BE2C (cell line): ENCODE results near the gene GDI1.
A peak's percentile ranks its signal among the peaks of the same experiment; 100 is the strongest.

Experiments used
- DNase-seq: peaks from one replicate; pipeline ENCODE4 v3.0.0-alpha.2; 2020
- H3K27me3 ChIP-seq: fragments of 250-450 bp; sonication (Bioruptor Pico); 2 replicates; pipeline ENCODE4 v1.5.1; 2020; ENCODE audit warnings: mild to moderate bottlenecking
- H3K36me3 ChIP-seq: fragments of 250-450 bp; sonication (Bioruptor Pico); 2 replicates; pipeline ENCODE4 v1.5.1; 2020; ENCODE audit warnings: mild to moderate bottlenecking
- H3K4me1 ChIP-seq: fragments of 250-450 bp; sonication (Bioruptor Pico); 2 replicates; pipeline ENCODE4 v1.5.1; 2020
- H3K4me3 ChIP-seq: 2 replicates; pipeline ENCODE4 v1.5.1; 2011; ENCODE audit warnings: low read depth, low read length
- H3K9me3 ChIP-seq: fragments of 250-450 bp; sonication (Bioruptor Pico); 2 replicates; pipeline ENCODE4 v1.5.1; 2020
- TF ChIP-seq, protein P1 (sequence below): IDR thresholded peaks from 2 replicates; pipeline ENCODE4 v1.5.1; 2012; ENCODE audit warnings: mild to moderate bottlenecking, low read depth, low read length

GDI1 gene

GRCh38 chrX:154436374-154436982 is 476 bp upstream of the GDI1 start:
- Histone ChIP-seq H3K9me3 (no peaks in the 10 kb centered on the region), H3K4me3 (peak overlapping the region; percentile 64), H3K27me3 (no peaks in the 10 kb centered on the region), H3K36me3 (peaks cover 37% of the 10 kb centered on the region), H3K4me1 (no peaks in the 10 kb centered on the region)
- DNase-seq, result peak; percentile 58
- TF ChIP-seq, protein P1, sequence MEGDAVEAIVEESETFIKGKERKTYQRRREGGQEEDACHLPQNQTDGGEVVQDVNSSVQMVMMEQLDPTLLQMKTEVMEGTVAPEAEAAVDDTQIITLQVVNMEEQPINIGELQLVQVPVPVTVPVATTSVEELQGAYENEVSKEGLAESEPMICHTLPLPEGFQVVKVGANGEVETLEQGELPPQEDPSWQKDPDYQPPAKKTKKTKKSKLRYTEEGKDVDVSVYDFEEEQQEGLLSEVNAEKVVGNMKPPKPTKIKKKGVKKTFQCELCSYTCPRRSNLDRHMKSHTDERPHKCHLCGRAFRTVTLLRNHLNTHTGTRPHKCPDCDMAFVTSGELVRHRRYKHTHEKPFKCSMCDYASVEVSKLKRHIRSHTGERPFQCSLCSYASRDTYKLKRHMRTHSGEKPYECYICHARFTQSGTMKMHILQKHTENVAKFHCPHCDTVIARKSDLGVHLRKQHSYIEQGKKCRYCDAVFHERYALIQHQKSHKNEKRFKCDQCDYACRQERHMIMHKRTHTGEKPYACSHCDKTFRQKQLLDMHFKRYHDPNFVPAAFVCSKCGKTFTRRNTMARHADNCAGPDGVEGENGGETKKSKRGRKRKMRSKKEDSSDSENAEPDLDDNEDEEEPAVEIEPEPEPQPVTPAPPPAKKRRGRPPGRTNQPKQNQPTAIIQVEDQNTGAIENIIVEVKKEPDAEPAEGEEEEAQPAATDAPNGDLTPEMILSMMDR, result no peak

DNA sequence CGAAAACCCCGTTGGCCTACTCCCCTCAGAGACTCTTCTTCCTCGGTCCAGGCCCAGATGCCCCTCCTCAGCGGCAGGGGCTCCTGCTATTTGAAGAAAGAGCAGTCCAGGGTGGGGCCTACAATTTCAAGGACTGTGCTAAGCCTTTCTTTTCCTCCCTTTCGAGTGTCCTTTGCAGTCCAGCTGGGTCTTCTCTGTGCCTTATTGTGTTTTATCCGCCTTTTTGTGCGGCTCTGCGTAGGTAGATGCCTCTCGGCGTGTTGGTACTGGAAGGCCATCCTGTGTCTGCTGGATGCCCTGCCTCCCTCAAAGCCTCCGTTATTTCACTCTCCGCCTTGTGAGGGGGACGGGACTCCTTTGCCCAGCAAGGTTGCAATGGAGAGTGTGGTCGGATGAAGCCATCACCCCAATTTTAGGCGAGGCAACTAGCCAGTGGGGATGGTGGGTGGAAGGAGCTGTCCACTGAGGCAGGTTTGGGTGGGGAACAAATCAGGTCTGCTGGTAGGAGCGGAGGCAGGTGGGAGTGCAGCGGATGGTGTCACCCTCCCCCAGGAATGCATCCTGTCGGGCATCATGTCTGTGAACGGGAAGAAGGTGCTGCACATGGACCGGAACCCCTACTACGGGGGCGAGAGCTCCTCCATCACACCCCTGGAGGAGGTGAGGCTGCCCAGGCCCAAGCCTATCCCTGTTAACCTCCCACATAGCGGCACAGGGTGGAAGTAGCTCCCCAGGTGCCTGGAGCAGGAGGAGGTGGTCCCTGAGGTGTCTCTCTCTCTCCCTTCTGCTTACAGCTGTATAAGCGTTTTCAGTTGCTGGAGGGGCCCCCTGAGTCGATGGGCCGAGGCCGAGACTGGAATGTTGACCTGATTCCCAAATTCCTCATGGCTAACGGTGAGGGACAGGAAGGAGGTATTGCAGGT is 1.3 kb downstream of the GDI1 start:
- H3K4me1 ChIP-seq, result no peaks in the 10 kb centered on the region; the same call in 1 of the 2 replicates

DNA sequence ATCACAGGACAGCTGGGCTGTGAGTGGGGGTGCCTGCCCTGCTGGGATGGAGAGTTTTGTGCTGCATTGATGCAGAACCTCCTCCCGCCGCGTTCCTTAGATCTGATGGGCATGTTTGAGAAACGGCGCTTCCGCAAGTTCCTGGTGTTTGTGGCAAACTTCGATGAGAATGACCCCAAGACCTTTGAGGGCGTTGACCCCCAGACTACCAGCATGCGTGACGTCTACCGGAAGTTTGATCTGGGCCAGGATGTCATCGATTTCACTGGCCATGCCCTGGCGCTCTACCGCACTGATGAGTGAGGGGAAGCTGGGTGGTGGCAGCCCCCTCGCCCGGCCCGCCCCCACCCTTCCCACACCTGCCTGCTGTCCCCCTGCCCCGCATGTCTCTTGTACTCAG is 2.9 kb downstream of the GDI1 start:
- no peak overlapping the region for H3K4me3 ChIP-seq
- no peaks in the 10 kb centered on the region for H3K9me3 ChIP-seq
- H3K36me3 ChIP-seq, result peaks cover 30% of the 10 kb centered on the region
- TF ChIP-seq, protein P1, result no peak
- H3K4me1 ChIP-seq, result no peaks in the 10 kb centered on the region; the same call in 1 of the 2 replicates
- no peaks in the 10 kb centered on the region for H3K27me3 ChIP-seq
- DNase-seq, result no peak

More for the DNA sequence above, 1.3 kb downstream of the GDI1 start:
- Histone ChIP-seq H3K27me3 (no peaks in the 10 kb centered on the region), H3K9me3 (no peaks in the 10 kb centered on the region), H3K4me3 (peak overlapping the region; percentile 64), H3K36me3 (peaks cover 34% of the 10 kb centered on the region)
- DNase-seq, result no peak
- TF ChIP-seq, protein P1, result no peak

- H3K4me1 ChIP-seq, result no peaks in the 10 kb centered on the region; the same call in 1 of the 2 replicates
- TF ChIP-seq, protein P1, result no peak
- H3K9me3 ChIP-seq, result no peaks in the 10 kb centered on the region
- no peak for DNase-seq
- peaks cover 24% of the 10 kb centered on the region for H3K36me3 ChIP-seq
- no peak overlapping the region for H3K4me3 ChIP-seq
- no peaks in the 10 kb centered on the region for H3K27me3 ChIP-seq
These were observed 3.8 kb downstream of the GDI1 start for GRCh38 chrX:154440623-154441357.

GRCh38 chrX:154441564-154441963 is 4.6 kb downstream of the GDI1 start:
- TF ChIP-seq, protein P1, result no peak
- H3K36me3 ChIP-seq, result peaks cover 19% of the 10 kb centered on the region
- no peaks in the 10 kb centered on the region for H3K9me3 ChIP-seq
- DNase-seq, result no peak
- no peaks in the 10 kb centered on the region; the same call in 1 of the 2 replicates for H3K4me1 ChIP-seq
- no peaks in the 10 kb centered on the region for H3K27me3 ChIP-seq
- no peak overlapping the region for H3K4me3 ChIP-seq
